Uterus (tissue), 4 donors: Measurements from ENCODE around the gene PNMA8B. TPM values are rescaled to one million over a fixed set of nuclear protein-coding genes. Genes with fewer than 3 reads are reported as not detected.

Experiments used
- DNase-seq, 2 donors: peaks; one replicate each; pipeline ENCODE4 v3.0.0-alpha.2; 2019 to 2020
- H3K27ac ChIP-seq, 2 donors: fragments of 200-600 bp; sonication (generic); 1 replicate in 1 of 2; 2 replicates in 1 of 2; pipeline ENCODE4 v1.5.1; 2016 to 2018
- H3K27me3 ChIP-seq, 2 donors: fragments of 200-600 bp; sonication (generic); one replicate each; pipeline ENCODE4 v1.5.1; 2018 to 2019; ENCODE audit warnings: control low read depth in 1 of 2
- H3K36me3 ChIP-seq, 2 donors: fragments of 200-600 bp; sonication (generic); one replicate each; pipeline ENCODE4 v1.5.1; 2019; ENCODE audit warnings: control low read depth in 1 of 2
- H3K4me1 ChIP-seq, 2 donors: fragments of 200-600 bp; sonication (generic); one replicate each; pipeline ENCODE4 v1.5.1; 2018 to 2019; ENCODE audit warnings: control low read depth in 1 of 2
- H3K4me3 ChIP-seq, 2 donors: fragments of 200-600 bp; sonication (generic); 1 replicate in 1 of 2; 2 replicates in 1 of 2; pipeline ENCODE4 v1.5.1; 2018 to 2019; ENCODE audit warnings: mild to moderate bottlenecking in 1 of 2
- H3K9me3 ChIP-seq, 2 donors: fragments of 200-600 bp; sonication (generic); one replicate each; pipeline ENCODE4 v1.5.1; 2019; ENCODE audit warnings: control low read depth in 1 of 2
- POLR2A ChIP-seq, 2 donors: fragments of 450-650 bp; IDR thresholded peaks; one replicate each; pipeline ENCODE4 v1.6.1; 2016; ENCODE audit warnings: antibody characterized with exemption in 2 of 2, mild to moderate bottlenecking in 1 of 2, moderate library complexity in 1 of 2
- intact Hi-C: fragments of 100-400 bp; cut with DNase I; formaldehyde crosslinking; loops from one replicate; pipeline ENCODE4 v1.15.1; 2023; ENCODE audit warnings: low total_unique reads
- total RNA-seq, 4 donors: library from RNA; depleted of rRNA in 3 of 4; stranded (reverse); fragments of >200 nt in 3 of 4; gene quantifications; one replicate each; pipeline versions ENCODE4 v1.1.0 to v1.2.4, GENCODE V29; 2014 to 2023
- TF ChIP-seq, protein P1 (sequence below), 4 experiments: fragments of 200-600 bp in 2 of 4; fragments of 450-650 bp in 2 of 4; sonication (generic) in 2 of 4; IDR thresholded peaks; one replicate each; pipeline ENCODE4 v1.5.1; 2016 to 2019; ENCODE audit warnings: antibody characterized with exemption in 4 of 4, mild to moderate bottlenecking in 2 of 4, moderate library complexity in 1 of 4
- donor health status: DM: yes; HTN: yes; CAD: no.

The PNMA8B gene
- total RNA-seq, 4 donors from 2014 or later: 2.2 to 7.9 (median 3.1) TPM; not detected in 1

DNA sequence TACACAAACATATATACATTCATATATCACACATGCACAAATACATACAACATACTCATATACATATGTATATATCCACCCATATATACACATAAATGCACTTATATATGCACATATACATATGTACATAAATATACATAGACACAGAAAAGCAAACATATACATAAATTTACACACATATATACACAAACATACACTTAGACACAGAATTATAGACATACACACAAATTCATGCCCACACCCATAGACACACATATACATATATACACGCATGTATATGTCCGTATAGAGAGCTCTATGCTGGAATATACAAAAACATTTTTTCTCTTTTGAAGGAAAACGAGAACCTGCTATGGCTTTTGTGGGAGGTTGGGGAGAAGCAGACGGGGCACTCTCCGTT, 44.9 kb downstream of the PNMA8B start:
- Histone ChIP-seq H3K9me3 (no peaks in the 10 kb centered on the region), H3K27me3 (no peaks in the 10 kb centered on the region), H3K27ac (no peak overlapping the region), H3K4me1 (no peaks in the 10 kb centered on the region), H3K36me3 (no peaks in the 10 kb centered on the region), H3K4me3 (no peak overlapping the region)
- no peak for TF ChIP-seq POLR2A (IDR thresholded peaks at IDR 0.05)
- TF ChIP-seq, protein P1, sequence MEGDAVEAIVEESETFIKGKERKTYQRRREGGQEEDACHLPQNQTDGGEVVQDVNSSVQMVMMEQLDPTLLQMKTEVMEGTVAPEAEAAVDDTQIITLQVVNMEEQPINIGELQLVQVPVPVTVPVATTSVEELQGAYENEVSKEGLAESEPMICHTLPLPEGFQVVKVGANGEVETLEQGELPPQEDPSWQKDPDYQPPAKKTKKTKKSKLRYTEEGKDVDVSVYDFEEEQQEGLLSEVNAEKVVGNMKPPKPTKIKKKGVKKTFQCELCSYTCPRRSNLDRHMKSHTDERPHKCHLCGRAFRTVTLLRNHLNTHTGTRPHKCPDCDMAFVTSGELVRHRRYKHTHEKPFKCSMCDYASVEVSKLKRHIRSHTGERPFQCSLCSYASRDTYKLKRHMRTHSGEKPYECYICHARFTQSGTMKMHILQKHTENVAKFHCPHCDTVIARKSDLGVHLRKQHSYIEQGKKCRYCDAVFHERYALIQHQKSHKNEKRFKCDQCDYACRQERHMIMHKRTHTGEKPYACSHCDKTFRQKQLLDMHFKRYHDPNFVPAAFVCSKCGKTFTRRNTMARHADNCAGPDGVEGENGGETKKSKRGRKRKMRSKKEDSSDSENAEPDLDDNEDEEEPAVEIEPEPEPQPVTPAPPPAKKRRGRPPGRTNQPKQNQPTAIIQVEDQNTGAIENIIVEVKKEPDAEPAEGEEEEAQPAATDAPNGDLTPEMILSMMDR (IDR thresholded peaks at IDR 0.05): no peak
- intact Hi-C loops: no loop called here
- DNase-seq: no peak

DNA sequence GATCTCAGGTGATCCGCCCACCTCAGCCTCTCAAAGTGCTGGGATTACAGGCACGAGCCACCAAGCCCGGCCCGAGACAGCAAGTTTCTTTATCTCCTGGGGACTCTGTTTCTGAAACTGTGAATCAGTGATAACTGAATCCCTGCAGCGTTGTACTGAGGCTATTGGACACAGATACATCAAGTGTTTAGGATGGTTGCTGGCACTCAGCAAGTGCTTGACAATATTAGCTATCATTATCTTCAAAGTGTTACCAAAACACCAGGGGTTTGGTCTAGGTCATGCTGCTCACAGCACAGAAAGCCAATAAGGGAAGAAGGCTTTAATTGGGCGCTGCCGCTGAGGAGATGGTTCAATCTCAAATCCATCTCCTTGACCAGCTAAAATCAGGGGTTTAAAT, 46.4 kb downstream of the PNMA8B start:
- no peak overlapping the region for H3K27ac ChIP-seq

DNA sequence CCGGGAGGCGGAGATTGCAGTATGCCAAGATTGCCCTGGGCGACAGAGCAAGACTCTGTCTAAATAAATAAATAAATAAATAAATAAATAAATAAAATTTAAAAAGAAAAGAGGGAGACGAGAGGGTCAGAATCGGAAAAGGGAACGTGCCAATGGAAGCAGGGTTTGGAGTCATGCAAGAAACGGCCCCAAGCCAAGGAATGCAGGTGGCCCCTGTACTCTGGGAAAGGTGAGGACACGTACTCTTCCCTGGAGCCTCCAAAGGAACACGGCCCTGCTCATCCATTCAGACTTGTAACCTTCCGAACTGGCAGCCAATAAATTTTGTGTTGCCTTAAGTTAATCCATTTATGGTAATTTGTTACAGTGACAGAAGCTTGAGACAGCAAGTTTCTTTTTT, 47.1 kb downstream of the PNMA8B start:
- TF ChIP-seq POLR2A (IDR thresholded peaks at IDR 0.05): no peak
- TF ChIP-seq, protein P1 (IDR thresholded peaks at IDR 0.05): no peak
- Histone ChIP-seq H3K27ac (no peak overlapping the region), H3K36me3 (no peaks in the 10 kb centered on the region), H3K9me3 (no peaks in the 10 kb centered on the region), H3K4me3 (no peak overlapping the region), H3K27me3 (no peaks in the 10 kb centered on the region), H3K4me1 (no peaks in the 10 kb centered on the region)
- no peak for DNase-seq
- intact Hi-C loops: no loop called here

More for the DNA sequence above, 46.4 kb downstream of the PNMA8B start:
- TF ChIP-seq POLR2A (IDR thresholded peaks at IDR 0.05): no peak
- TF ChIP-seq, protein P1 (IDR thresholded peaks at IDR 0.05): no peak
- H3K4me1 ChIP-seq: no peaks in the 10 kb centered on the region
- DNase-seq: no peak
- H3K4me3 ChIP-seq: no peak overlapping the region
- no peaks in the 10 kb centered on the region for H3K9me3 ChIP-seq
- H3K36me3 ChIP-seq: no peaks in the 10 kb centered on the region
- intact Hi-C loops: no loop called here
- H3K27me3 ChIP-seq: no peaks in the 10 kb centered on the region

DNA sequence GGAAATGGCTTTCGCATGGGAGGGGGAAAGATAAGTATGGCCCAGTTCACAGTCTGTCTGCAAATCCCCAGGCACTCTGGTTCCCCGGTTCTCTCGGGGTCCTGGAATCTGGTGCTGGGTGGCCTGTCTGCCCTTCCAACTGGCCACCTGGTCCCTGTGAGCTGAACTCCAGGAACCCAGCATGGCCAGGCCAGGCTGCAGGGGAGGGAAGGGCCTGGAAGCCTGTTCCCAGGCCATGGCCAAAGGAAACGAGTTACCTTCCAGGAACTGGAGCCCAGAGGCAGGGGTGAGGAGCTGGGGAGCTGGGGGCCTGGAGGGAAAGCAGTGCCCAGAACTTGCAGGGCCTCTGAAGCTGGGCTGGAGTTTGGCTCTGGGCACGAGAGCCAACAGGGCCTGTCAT, 47.8 kb downstream of the PNMA8B start:
- Histone ChIP-seq H3K4me3 (no peak overlapping the region), H3K36me3 (no peaks in the 10 kb centered on the region), H3K27ac (peak overlapping the region; percentile 2 to 7), H3K27me3 (no peaks in the 10 kb centered on the region), H3K4me1 (peaks cover 0 to under 1% of the 10 kb centered on the region in 2 donors), H3K9me3 (no peaks in the 10 kb centered on the region)
- TF ChIP-seq POLR2A (IDR thresholded peaks at IDR 0.05): no peak
- TF ChIP-seq, protein P1 (IDR thresholded peaks at IDR 0.05): no peak
- intact Hi-C loops: no loop called here
- no peak for DNase-seq

DNA sequence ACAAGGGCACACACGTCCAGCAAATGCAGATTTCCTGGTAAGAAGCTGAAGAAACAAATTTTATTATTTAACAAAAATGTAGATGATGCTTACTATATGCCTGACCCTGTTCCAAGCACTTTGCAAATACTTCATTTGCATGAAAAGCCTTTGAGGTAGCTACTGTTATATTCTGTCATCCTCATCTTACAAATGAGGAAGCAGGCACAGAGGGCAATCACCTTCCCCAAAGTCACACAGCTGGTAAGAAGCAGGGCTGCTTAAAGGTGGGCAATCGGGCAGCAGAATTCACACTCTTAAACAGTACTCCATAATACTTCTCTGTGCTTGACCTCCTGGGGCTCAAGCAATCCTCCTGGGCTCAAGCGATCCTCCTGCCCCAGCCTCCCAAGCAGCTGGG, 48.7 kb downstream of the PNMA8B start:
- TF ChIP-seq, protein P1 (IDR thresholded peaks at IDR 0.05): no peak
- no peak for TF ChIP-seq POLR2A (IDR thresholded peaks at IDR 0.05)
- Histone ChIP-seq H3K27ac (no peak overlapping the region), H3K9me3 (no peaks in the 10 kb centered on the region), H3K4me1 (peaks cover 0 to 6% of the 10 kb centered on the region in 2 donors), H3K4me3 (no peak overlapping the region), H3K27me3 (no peaks in the 10 kb centered on the region), H3K36me3 (no peaks in the 10 kb centered on the region)
- intact Hi-C loops: no loop called here
- DNase-seq: no peak
